ENCODE data around the gene MS4A1.
"Not testable (repeated sequence)": the region's sequence is repeated elsewhere in the genome, so short reads cannot be mapped to it uniquely, and the experiment has no call there.

The MS4A1 gene

DNA sequence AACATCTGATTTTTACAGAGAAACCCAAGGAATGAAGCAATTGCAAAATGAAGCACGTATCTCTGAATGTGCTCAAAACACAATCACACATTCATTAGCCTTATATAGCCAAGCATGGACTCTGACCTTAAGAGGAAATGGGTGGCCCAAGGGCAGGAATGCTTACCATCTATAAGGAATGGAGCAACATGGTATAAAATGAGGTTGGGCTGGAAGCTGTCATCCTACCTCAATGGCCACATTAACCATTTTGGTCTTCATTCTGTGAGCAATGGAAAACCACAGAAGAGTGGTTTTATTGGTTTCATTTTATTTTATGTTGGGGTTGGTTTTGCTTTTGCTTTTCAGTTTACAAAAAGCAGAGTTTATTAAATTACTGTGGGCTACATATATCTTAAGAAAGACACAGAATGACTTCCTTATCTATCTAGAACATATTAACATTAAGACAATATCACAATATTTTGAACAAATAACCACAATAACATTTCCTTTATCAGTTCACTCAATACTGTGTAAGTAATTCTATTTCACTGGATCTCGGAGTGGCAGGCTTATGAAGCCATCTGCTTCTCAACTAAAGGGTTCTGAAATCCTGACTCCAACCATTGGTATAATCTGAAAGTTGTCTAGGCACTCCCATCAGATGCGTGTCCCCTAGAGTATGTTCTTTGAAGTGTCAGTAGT is 48.7 kb downstream of the MS4A1 start:
- no peak for DNase-seq

DNA sequence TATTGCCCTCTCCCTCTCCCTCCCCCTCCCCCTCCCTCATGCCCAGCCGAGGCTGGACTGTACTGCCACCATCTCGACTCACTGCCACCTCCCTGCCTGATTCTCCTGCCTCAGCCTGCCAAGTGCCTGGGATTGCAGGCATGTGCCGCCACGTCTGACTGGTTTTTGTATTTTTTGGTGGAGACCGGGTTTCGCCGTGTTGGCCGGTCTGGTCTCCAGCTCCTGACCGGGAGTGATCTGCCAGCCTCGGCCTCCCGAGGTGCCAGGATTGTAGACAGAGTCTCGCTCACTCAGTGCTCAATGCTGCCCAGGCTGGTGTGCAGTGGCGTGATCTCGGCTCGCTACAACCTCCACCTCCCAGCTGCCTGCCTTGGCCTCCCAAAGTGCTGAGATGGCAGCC is 54.0 kb downstream of the MS4A1 start:
- not testable (repeated sequence) for DNase-seq

DNA sequence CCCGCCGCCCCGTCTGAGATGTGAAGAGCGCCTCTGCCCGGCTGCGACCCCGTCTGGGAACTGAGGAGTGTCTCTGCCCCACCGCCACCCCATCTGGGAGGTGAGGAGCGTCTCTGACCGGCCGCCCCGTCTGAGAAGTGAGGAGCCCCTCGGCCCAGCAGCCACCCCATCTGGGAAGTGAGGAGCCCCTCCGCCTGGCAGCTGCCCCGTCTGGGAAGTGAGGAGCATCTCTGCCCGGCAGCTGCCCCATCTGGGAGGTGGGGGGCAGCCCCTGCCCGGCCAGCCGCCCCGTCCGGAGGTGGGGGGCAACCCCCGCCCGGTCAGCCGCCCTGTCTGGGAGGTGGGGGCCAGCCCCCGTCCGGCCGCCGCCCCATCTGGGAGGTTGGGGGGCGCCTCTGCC is 54.6 kb downstream of the MS4A1 start:
- not testable (repeated sequence) for DNase-seq

- DNase-seq: peak in 1 of 4 experiments; percentile 16
Observed at GRCh38 chr11:60511393-60511792, 55.7 kb downstream of the MS4A1 start.

- no peak for DNase-seq
Observed at GRCh38 chr11:60512651-60513225, 57.1 kb downstream of the MS4A1 start.

DNA sequence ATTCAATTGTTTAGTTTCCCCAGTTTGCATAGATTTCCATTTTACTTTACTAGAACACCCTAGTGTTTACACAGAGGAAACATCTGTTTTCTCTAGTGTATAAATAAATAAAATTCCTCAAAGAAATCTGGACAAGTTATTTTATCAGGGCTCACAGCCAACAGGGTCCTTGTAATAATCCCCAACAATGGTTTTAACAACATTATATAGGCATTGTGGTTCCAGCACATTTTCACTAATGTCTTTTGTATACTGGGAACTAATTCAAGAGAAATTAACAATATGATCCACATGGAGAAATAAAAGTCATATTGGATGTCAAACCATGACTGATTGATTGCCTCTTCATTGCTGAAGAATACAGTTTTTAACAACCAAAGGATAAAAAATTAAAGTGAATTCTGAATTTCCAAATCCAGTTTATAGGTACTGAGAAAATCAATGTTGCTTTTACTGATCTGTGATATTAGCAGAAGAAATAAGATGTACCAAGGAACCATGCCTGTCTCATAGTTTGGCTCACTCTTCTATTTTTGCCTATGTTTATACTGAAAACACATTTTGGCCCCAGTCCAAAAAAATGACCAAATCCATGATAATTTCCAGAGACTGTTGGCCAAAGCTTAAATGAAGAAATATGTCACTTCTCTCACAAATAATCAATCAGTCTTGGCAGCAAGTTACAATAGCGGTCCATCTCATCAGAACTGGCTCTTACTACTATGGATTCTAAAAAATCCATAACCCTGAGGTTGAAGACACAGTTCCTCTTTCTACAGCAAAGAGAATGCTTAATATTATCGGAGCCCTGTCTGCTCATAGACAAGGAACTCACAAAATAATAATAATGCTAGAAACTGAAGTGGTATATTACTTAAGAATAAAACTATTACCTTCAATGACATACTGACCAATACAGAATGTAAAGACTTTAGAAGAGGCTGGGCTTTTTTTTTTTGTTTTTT is 58.1 kb downstream of the MS4A1 start:
- DNase-seq: peak in 3 of 4 experiments; percentile 18 to 54 (median 31)

DNA sequence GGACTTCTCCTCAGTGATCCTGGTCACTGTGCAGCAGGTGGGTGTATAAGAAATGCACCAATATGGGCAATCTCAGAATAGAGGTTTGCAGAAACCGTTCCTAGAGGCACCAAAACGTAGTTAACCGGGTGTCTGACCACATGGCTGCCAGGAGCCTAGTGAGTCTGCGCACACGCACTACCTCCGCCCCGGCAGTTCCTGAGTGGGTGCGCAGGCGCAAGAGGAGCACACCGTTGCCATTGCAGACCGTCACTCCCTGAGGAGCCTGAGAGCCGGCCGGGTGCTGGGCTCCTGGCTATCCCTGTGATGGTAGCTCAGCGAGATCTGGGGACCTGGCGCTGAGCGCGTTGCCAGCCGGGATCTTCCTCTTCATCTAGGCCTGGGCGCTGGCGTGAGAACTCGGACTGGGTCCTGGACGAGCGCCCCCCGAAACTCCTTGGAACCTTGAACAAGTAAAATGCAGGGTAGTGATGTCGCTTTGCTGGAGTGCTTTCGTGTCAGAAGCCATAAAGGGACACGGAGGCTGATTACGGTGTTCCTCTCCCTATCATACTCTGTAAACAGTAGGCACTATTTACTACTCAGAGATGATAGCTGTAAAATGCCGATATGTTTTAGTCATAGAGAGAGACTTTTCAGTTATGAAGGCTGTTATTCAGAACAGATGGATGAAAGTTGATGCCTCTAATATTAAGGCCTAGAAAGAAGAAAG is 59.7 kb downstream of the MS4A1 start, which contains the start of gene MS4A13:
Gene MS4A13, plus strand, starts transcription at position 249 of the 712 bp plus-strand sequence. CDS start 2,692 bp downstream, outside the sequence.
- DNase-seq: no peak

All from suppressor macrophage (primary cell).